K562 (cell line): ENCODE measurements around the gene EGR4. TPM values are rescaled to one million over a fixed set of nuclear protein-coding genes. Genes with fewer than 3 reads are reported as not detected.

Experiments used
- E2F3 ChIP-seq: fragments of 250-450 bp; sonication (Bioruptor Pico); IDR thresholded peaks from 2 replicates; pipeline ENCODE4 v1.4.0; 2020; ENCODE audit warnings: mild to moderate bottlenecking
- POLR2A ChIP-seq: fragments of 450-650 bp; conservative IDR thresholded peaks from 2 replicates; pipeline ENCODE4 v1.6.1; 2016
- STAT5B ChIP-seq: fragments of 250-450 bp; sonication (Bioruptor Pico); IDR thresholded peaks from 2 replicates; pipeline ENCODE4 v1.8.0; 2021; ENCODE audit warnings: mild to moderate bottlenecking, inconsistent platforms
- polyA plus RNA-seq, 8 experiments: library from polyadenylated mRNA; depleted of rRNA in 4 of 8; stranded (reverse) in 5 of 8; unstranded in 3 of 8; fragments of >200 nt; fragmentation: Nextera tagmentation in 2 of 8; fragmentation: Illumina TruSeq in 1 of 8; extraction: Ambion mirVana in 2 of 8; extraction: Trizol in 1 of 8; gene quantifications; 2 replicates each; pipeline versions ENCODE4 v1.2.1 to v1.2.3, GENCODE V29; 2011 to 2014; ENCODE audit warnings: inconsistent platforms in 1 of 8, missing spikeins in 1 of 8
- total RNA-seq, 7 experiments: library from RNA; depleted of rRNA in 6 of 7; stranded (reverse); fragments of >200 nt in 6 of 7; fragmentation: Illumina TruSeq in 2 of 7; extraction: Trizol in 2 of 7; gene quantifications; 2 replicates each; pipeline versions ENCODE4 v1.2.1 to v1.2.3, GENCODE V29; 2011 to 2021; ENCODE audit warnings: low replicate concordance in 1 of 7
- TF ChIP-seq, protein P1 (sequence below): fragments of 200-800 bp; sonication (Bioruptor generic); IDR thresholded peaks from 2 replicates; pipeline ENCODE4 v1.6.1; 2016; ENCODE audit warnings: missing genetic modification characterization, missing compliant biosample characterization
- TF ChIP-seq, protein P2 (sequence below): fragments of 450-650 bp; IDR thresholded peaks from 2 replicates; pipeline ENCODE4 v1.6.1; 2017; ENCODE audit warnings: mild to moderate bottlenecking, moderate library complexity
- TF ChIP-seq, protein P3 (sequence below): IDR thresholded peaks from 2 replicates; pipeline ENCODE4 v1.6.1; 2016; ENCODE audit warnings: missing genetic modification characterization, missing compliant biosample characterization

Gene EGR4
- total and polyA plus RNA-seq, 9 of the 15 experiments (the other 6 are each of a cell fraction or from before 2014, with no cell fraction given), result not detected

DNA sequence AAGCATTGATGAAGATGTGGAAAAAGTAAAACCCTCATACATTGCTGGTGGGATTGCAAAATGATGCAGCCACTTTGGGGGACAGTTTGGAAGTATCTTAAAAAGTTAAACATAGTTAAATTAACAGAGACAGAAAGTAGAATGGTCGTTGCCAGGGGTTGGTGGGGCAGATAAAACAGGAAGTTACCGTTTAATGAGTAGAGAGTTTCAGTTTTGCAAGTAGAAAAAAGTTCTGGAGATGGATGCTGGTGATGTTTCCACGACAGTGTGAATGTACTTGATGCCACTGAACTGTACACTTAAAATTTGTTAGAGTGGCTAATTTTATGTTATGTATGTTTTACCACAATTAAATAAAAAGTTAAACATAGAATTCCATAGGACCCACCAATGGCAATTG lies 44.5 kb upstream of the EGR4 start (continued):
- TF ChIP-seq, protein P1, sequence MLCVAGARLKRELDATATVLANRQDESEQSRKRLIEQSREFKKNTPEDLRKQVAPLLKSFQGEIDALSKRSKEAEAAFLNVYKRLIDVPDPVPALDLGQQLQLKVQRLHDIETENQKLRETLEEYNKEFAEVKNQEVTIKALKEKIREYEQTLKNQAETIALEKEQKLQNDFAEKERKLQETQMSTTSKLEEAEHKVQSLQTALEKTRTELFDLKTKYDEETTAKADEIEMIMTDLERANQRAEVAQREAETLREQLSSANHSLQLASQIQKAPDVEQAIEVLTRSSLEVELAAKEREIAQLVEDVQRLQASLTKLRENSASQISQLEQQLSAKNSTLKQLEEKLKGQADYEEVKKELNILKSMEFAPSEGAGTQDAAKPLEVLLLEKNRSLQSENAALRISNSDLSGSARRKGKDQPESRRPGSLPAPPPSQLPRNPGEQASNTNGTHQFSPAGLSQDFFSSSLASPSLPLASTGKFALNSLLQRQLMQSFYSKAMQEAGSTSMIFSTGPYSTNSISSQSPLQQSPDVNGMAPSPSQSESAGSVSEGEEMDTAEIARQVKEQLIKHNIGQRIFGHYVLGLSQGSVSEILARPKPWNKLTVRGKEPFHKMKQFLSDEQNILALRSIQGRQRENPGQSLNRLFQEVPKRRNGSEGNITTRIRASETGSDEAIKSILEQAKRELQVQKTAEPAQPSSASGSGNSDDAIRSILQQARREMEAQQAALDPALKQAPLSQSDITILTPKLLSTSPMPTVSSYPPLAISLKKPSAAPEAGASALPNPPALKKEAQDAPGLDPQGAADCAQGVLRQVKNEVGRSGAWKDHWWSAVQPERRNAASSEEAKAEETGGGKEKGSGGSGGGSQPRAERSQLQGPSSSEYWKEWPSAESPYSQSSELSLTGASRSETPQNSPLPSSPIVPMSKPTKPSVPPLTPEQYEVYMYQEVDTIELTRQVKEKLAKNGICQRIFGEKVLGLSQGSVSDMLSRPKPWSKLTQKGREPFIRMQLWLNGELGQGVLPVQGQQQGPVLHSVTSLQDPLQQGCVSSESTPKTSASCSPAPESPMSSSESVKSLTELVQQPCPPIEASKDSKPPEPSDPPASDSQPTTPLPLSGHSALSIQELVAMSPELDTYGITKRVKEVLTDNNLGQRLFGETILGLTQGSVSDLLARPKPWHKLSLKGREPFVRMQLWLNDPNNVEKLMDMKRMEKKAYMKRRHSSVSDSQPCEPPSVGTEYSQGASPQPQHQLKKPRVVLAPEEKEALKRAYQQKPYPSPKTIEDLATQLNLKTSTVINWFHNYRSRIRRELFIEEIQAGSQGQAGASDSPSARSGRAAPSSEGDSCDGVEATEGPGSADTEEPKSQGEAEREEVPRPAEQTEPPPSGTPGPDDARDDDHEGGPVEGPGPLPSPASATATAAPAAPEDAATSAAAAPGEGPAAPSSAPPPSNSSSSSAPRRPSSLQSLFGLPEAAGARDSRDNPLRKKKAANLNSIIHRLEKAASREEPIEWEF (CRISPR knock-in tag), result no peak
- TF ChIP-seq STAT5B (CRISPR knock-in tag) (no peak), E2F3 (no peak), POLR2A (no peak)
- TF ChIP-seq, protein P2, sequence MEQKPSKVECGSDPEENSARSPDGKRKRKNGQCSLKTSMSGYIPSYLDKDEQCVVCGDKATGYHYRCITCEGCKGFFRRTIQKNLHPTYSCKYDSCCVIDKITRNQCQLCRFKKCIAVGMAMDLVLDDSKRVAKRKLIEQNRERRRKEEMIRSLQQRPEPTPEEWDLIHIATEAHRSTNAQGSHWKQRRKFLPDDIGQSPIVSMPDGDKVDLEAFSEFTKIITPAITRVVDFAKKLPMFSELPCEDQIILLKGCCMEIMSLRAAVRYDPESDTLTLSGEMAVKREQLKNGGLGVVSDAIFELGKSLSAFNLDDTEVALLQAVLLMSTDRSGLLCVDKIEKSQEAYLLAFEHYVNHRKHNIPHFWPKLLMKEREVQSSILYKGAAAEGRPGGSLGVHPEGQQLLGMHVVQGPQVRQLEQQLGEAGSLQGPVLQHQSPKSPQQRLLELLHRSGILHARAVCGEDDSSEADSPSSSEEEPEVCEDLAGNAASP, result no peak
- TF ChIP-seq, protein P3, sequence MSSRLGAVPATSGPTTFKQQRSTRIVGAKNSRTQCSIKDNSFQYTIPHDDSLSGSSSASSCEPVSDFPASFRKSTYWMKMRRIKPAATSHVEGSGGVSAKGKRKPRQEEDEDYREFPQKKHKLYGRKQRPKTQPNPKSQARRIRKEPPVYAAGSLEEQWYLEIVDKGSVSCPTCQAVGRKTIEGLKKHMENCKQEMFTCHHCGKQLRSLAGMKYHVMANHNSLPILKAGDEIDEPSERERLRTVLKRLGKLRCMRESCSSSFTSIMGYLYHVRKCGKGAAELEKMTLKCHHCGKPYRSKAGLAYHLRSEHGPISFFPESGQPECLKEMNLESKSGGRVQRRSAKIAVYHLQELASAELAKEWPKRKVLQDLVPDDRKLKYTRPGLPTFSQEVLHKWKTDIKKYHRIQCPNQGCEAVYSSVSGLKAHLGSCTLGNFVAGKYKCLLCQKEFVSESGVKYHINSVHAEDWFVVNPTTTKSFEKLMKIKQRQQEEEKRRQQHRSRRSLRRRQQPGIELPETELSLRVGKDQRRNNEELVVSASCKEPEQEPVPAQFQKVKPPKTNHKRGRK, result no peak
